ACC112 (cell line): ENCODE results near the gene ZNF597.
"Not testable (repeated sequence)": the region's sequence is repeated elsewhere in the genome, so short reads cannot be mapped to it uniquely, and the experiment has no call there.

Experiments used
- H2AFZ ChIP-seq: fragments of 200-600 bp; sonication (generic); one replicate; pipeline ENCODE4 v1.6.0; 2017; ENCODE audit warnings: antibody characterized with exemption, low read length; ENCODE audit not compliant: unreplicated experiment
- H3K27ac ChIP-seq: fragments of 200-600 bp; sonication (generic); 2 replicates; pipeline ENCODE4 v1.5.1; 2014; ENCODE audit warnings: low read depth, mild to moderate bottlenecking, antibody characterized with exemption, low read length, moderate library complexity
- H3K27me3 ChIP-seq: fragments of 200-600 bp; sonication (generic); 2 replicates; pipeline ENCODE4 v1.6.1; 2014; ENCODE audit warnings: mild to moderate bottlenecking, antibody characterized with exemption, low read length, moderate library complexity, mixed read lengths; ENCODE audit not compliant: insufficient read depth
- H3K36me3 ChIP-seq: fragments of 200-600 bp; sonication (generic); 2 replicates; pipeline ENCODE4 v1.6.1; 2016; ENCODE audit warnings: mild to moderate bottlenecking, antibody characterized with exemption, low read length, moderate library complexity, mixed read lengths; ENCODE audit not compliant: insufficient read depth
- H3K4me1 ChIP-seq: fragments of 200-600 bp; sonication (generic); one replicate; pipeline ENCODE4 v1.6.1; 2016; ENCODE audit warnings: low read length, mixed read lengths; ENCODE audit not compliant: insufficient read depth, unreplicated experiment, control insufficient read depth
- H3K4me3 ChIP-seq: fragments of 200-600 bp; sonication (generic); 2 replicates; pipeline ENCODE4 v1.5.1; 2014; ENCODE audit warnings: mild to moderate bottlenecking, low read depth, low read length
- H3K79me2 ChIP-seq: fragments of 200-600 bp; sonication (generic); one replicate; pipeline ENCODE4 v1.6.0; 2016; ENCODE audit warnings: low read length; ENCODE audit not compliant: control insufficient read depth, unreplicated experiment, insufficient read depth

ZNF597 gene

DNA sequence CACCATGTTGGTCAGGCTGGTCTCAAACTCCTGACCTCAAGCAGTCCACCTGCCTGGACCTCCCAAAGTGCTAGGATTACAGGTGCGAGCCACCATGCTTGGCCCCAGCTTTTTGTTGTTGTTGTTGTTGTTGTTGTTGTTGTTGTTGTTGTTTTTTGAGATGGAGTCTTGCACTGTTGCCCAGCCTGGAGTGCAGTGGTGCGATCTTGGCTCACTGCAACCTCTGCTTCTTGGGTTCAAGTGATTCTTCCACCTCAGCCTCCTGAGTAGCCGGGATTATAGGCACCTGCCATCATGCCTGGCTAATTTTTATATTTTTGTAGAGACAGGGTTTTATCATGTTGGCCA lies 30.3 kb upstream of the ZNF597 start:
- H3K79me2 ChIP-seq, result peaks cover 74% of the 10 kb centered on the region
- not testable (repeated sequence) for H3K4me1 ChIP-seq, H3K27ac ChIP-seq, H2AFZ ChIP-seq, H3K4me3 ChIP-seq, H3K36me3 ChIP-seq, H3K27me3 ChIP-seq

DNA sequence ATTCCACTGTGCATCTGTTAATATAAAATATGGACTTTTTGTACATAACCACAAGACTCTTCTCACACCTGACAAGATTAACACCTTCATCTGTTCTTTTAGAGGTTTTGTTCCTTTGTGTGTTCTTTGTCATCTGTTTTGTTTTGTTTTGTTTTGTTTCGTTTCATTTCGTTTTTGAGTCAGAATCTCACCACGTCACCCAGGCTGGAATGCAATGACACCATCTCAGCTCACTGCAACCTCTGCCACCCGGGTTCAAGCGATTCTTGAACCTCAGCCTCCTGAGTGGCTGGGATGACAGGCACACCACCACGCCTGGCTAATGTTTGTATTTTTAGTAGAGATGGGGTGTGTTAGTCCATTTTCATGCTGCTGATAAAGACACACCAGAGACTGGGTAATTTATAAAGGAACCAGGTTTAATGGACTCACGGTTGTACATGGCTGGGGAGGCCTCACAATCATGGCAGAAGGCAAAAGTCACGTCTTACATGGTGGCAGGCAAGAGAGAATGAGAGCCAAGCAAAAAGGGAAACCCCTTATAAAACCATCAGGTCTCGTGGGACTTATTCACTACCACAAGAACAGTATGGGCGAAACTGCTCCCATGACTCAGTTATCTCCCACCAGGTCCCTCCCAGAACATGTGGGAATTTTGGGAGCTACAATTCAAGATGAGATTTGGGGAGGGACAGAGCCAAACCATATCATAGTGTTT lies 29.7 kb upstream of the ZNF597 start:
- H3K79me2 ChIP-seq, result peaks cover 75% of the 10 kb centered on the region
- no peak overlapping the region for H3K27ac ChIP-seq
- H3K36me3 ChIP-seq, result peaks cover 3% of the 10 kb centered on the region; the same call in 1 of the 2 replicates
- no peak overlapping the region for H3K4me3 ChIP-seq
- H2AFZ ChIP-seq, result no peak overlapping the region
- no peaks in the 10 kb centered on the region for H3K4me1 ChIP-seq
- H3K27me3 ChIP-seq, result no peaks in the 10 kb centered on the region

- Histone ChIP-seq H3K27me3 (no peaks in the 10 kb centered on the region), H3K4me1 (peaks cover 3% of the 10 kb centered on the region), H2AFZ (no peak overlapping the region), H3K36me3 (peaks cover 3% of the 10 kb centered on the region; the same call in 1 of the 2 replicates), H3K27ac (no peak overlapping the region), H3K4me3 (no peak overlapping the region), H3K79me2 (peaks cover 89% of the 10 kb centered on the region)
Observed at GRCh38 chr16:3471518-3472176, 28.3 kb upstream of the ZNF597 start.

DNA sequence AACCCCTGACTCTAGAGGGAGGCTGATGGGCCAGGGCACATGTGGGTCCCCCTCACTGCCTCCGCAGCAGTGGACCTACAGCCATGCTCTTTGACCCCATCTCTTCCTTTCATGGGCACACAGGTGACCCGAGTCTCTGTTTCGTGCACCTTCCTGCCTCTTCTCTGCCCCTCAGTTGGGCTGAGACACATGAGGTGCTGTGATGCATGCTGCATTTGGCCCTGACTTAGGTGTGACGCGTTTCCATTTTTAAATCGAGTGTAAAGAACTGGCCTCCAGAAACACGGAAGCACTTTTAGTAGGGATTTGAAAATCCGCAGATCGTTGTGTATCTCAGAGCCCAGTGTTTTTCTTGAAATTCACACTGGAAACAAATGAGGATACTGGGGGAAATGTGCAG lies 27.4 kb upstream of the ZNF597 start:
- H3K36me3 ChIP-seq, result peaks cover 3% of the 10 kb centered on the region; the same call in 1 of the 2 replicates
- H3K4me1 ChIP-seq, result peaks cover 3% of the 10 kb centered on the region
- peaks cover 92% of the 10 kb centered on the region for H3K79me2 ChIP-seq
- no peak overlapping the region for H2AFZ ChIP-seq
- no peak overlapping the region for H3K4me3 ChIP-seq
- H3K27ac ChIP-seq, result no peak overlapping the region
- H3K27me3 ChIP-seq, result no peaks in the 10 kb centered on the region

- peaks cover 3% of the 10 kb centered on the region for H3K4me1 ChIP-seq
- no peak overlapping the region for H3K4me3 ChIP-seq
- peaks cover 93% of the 10 kb centered on the region for H3K79me2 ChIP-seq
- H3K27ac ChIP-seq, result no peak overlapping the region
- peaks cover 3% of the 10 kb centered on the region; the same call in 1 of the 2 replicates for H3K36me3 ChIP-seq
- H2AFZ ChIP-seq, result no peak overlapping the region
- no peaks in the 10 kb centered on the region for H3K27me3 ChIP-seq
Observed at GRCh38 chr16:3469736-3470135, 26.4 kb upstream of the ZNF597 start.

DNA sequence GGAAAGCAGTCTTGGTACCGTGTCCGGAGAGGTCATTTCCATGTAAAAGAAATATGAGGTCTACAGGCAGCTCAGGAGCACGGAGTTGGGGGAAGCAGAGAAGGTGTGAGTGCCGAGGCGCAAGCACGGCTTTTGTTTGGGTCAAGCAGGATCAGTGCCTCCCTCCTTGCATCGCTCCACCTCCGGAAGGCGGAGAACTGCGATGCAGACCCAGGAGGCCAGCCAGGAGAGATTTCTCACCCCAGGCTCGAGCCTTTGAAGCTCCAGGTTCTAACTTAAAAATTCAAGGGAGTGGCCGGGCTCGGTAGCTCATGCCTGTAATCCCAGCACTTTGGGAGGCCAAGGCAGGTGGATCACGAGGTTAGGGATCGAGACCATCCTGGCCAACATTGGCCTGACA lies 25.2 kb upstream of the ZNF597 start:
- Histone ChIP-seq H3K27me3 (no peaks in the 10 kb centered on the region), H3K27ac (no peak overlapping the region), H3K79me2 (peaks cover 92% of the 10 kb centered on the region), H3K4me1 (peaks cover 3% of the 10 kb centered on the region), H3K36me3 (peaks cover 3% of the 10 kb centered on the region; the same call in 1 of the 2 replicates), H2AFZ (no peak overlapping the region), H3K4me3 (no peak overlapping the region)

- Histone ChIP-seq H3K4me3 (no peak overlapping the region), H3K27ac (no peak overlapping the region), H3K4me1 (peaks cover 3% of the 10 kb centered on the region), H3K27me3 (no peaks in the 10 kb centered on the region), H3K36me3 (peaks cover 5% of the 10 kb centered on the region; the same call in 1 of the 2 replicates), H3K79me2 (peaks cover 94% of the 10 kb centered on the region), H2AFZ (no peak overlapping the region)
Observed at GRCh38 chr16:3467921-3468320, 24.6 kb upstream of the ZNF597 start.

DNA sequence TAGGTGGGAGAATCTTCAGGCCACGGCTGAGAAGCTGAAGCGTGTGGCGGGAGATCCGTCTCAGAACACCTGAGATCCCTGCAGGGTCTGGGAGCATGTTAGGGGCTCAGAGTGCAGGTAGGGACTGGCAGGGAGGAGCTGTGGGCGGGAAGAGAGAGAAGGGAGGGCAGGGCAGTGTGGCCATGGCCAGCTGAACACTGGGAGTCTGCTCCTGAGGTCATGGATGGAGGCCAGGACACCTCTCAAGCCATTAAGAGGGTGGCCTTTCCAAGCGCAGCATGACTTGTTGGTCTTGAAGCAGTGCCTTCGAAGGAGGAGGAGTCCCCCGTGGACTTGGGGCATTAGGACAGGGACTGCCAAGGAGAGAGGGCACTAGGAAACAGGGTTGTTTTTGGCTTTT lies 23.9 kb upstream of the ZNF597 start:
- H3K4me3 ChIP-seq, result no peak overlapping the region
- 0 out of 2 replicates have a peak, but pooled peaks cover 4% of the 10 kb centered on the region for H3K36me3 ChIP-seq
- no peak overlapping the region for H2AFZ ChIP-seq
- H3K4me1 ChIP-seq, result peaks cover 3% of the 10 kb centered on the region
- peaks cover 94% of the 10 kb centered on the region for H3K79me2 ChIP-seq
- H3K27ac ChIP-seq, result no peak overlapping the region
- H3K27me3 ChIP-seq, result no peaks in the 10 kb centered on the region

GRCh38 chr16:3465911-3466584 lies 22.7 kb upstream of the ZNF597 start:
- Histone ChIP-seq H3K4me1 (peaks cover 3% of the 10 kb centered on the region), H3K27me3 (no peaks in the 10 kb centered on the region), H2AFZ (no peak overlapping the region), H3K27ac (no peak overlapping the region), H3K79me2 (peaks cover 98% of the 10 kb centered on the region), H3K36me3 (0 out of 2 replicates have a peak, but pooled peaks cover 4% of the 10 kb centered on the region), H3K4me3 (no peak overlapping the region)

- Histone ChIP-seq H2AFZ (no peak overlapping the region), H3K4me3 (no peak overlapping the region), H3K27ac (no peak overlapping the region), H3K27me3 (no peaks in the 10 kb centered on the region), H3K4me1 (peaks cover 3% of the 10 kb centered on the region), H3K79me2 (peaks cover 98% of the 10 kb centered on the region), H3K36me3 (0 out of 2 replicates have a peak, but pooled peaks cover 4% of the 10 kb centered on the region)
Observed at GRCh38 chr16:3465301-3465700, 22.0 kb upstream of the ZNF597 start.
